Activated gamma-delta T cell treated with anti-CD3 and anti-CD28 coated beads, Interleukin-2, amount 50 U/mL, for 16 hours (primary cell): ENCODE data around the gene TP53TG5.

ENCODE experiments used
- DNase-seq: peaks from one replicate; pipeline ENCODE4 v3.0.0-alpha.2; 2020; ENCODE audit warnings: low read depth

TP53TG5 gene

GRCh38 chr20:45345104-45345936 is 32.8 kb downstream of the TP53TG5 start:
- no peak for DNase-seq

DNA sequence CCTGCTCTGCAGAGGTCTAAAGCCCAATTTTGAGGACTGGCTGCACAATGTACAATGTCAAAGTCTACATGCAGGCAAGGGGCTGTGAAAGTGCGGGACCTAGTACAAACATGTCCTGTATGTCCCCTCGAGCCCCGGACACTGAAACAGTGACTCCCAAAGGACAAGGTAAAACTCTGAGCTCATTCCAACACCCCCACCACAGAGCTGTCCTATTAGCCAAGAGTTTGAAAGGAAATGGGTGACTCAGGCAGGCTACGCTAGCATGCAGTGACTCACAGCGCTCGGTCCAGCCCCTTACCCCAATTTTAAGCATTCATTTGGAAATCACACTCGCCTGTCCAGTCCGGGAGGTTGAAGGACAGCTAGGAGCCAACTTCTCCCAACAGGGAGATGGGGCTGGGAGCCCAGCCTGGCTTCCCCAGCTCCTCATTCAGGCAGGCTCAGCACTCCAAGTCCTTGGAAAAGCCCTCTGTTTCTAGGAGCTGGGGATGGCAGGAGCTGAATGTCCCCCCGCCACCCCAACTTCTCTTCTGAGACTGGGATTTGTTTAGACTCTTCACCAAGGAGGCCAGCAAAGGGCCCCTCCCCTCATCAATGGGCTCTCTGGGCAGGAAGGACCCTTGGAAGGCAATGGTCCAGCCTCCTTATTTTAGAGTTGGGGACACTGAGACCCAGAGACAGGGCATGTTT is 33.8 kb downstream of the TP53TG5 start:
- DNase-seq: no peak

DNA sequence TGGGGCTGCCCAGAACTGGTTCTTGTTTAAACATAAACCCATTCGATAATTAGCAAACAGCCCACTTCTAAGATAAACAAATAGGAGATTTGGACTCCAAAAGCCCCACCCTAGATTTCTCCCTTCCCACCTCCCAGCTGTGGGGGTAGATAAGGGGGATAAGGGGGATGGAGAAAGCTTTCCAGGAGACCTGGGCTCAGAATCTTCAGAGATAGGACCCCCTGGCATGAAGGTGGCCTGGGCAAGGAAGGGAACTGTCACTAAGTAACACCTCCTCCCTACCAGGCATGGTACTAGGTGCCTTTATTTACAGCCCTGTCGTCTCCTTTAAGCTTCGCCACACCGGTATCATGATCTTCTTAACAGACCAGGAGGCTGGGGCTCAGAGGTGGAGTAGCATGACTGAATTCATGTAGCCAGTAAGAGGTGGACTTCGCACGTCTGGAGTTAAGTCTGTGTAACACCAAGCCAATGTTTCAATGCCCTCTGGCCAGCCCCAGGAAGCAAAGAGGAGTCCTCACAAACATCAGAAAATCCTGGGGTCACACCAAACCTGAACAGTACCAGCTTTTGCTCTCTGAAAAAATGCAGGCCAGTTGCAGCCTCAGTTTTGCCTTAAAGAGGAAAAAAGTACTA is 34.5 kb downstream of the TP53TG5 start:
- no peak for DNase-seq

GRCh38 chr20:45342855-45343531 is 35.1 kb downstream of the TP53TG5 start:
- DNase-seq: no peak

- no peak for DNase-seq
Observed at GRCh38 chr20:45341939-45342854, 35.9 kb downstream of the TP53TG5 start.

DNA sequence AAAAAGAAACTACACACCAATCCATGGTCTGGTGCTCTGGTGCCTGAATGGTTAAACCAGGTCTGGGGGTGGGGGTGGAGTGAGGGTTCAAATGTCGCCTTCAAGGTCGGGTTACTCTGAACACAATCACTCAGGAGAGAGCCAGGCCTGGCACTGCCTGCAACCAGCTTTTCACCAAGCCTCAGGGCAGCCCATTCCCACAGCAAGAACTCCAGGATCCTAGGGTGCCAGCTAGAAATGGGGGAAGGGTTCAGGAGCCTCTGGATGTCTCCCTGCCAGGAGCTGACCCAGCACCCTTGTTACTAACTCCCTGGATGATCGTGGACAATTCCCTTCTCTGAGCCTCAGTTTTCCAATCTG is 36.6 kb downstream of the TP53TG5 start:
- no peak for DNase-seq

DNA sequence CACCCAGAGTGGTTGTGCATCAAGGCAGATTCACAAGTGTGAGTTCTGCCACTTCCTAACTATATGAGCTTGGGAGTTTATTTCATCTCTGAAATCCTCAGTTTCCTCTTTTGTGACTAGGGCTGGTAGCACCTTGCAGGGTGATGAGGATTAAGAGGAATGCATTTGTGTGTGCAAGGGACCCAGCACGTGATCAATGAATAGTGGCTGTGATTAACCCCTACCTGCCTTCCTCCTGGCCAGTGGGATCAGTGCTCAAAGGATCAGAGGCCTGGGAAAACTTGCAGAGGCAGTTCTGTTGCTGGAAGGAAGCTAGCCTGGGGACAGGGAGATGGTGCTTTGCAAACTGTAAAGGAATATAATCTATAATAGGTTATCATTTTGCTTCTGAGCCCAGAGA is 37.2 kb downstream of the TP53TG5 start:
- DNase-seq: no peak

GRCh38 chr20:45340236-45340847 is 37.8 kb downstream of the TP53TG5 start:
- no peak for DNase-seq

DNA sequence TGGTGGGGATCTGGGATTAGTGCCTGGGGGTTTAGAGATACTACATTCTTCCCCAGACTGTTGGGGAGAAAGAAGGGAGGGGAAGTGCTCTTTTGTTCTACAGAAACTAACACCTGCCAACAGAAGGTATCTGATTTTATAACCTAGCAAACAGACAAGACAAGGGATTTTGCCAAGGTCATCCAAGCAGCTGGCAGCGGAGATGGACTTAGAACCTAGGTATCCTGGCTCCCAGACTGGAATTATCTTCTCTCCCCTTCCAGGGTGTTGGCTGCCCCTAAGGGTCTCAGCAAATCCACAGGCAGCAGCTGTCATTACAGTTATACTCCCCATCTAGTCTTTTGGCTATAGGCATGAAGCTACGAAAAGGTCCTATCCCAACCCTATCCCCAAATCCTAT is 38.3 kb downstream of the TP53TG5 start:
- DNase-seq: no peak

GRCh38 chr20:45339084-45339483 is 39.0 kb downstream of the TP53TG5 start:
- DNase-seq: no peak

DNA sequence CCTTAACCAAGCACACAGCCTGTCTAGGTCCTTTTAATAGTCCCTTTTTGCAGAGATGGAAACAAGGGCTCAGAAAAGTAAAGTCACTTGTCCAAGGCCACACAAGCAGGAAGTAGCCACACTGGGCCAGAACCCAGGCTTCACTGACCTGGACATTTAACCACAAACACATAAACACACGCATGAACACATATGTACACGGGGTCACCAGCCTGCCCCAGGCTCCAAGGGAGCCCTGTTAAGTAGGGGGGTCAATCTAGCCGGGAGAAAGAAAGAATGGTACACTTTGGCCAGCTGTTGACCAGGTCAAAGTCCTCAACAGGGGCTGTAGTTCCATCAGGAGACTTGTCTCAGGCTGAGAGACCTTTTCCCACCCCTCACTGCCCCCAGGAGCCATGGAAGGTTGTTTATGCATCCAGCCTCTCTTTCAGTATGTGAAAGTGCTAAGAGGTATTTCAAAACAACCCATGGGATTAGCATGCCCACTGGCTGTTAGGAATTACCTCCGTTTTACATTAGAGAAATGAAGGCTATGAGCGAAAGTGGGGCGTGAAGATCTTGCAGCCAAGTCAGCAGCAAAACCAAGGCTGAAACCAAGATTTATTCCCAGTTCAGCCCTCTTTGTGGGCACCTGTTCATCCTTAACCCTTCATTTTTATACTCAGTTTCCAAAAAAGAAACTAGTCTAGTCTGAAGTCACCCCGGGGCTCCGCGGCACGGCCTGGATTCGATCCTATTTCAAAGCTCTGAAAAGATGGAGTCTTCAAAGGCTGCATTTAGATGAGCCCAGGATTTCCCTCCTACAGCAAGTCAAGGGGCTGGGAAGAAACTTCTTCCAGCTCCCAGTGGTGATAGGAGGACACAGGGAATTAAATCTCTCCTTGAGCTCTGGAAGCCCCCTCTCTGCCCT is 39.7 kb downstream of the TP53TG5 start:
- no peak for DNase-seq

- no peak for DNase-seq
Observed at GRCh38 chr20:45337367-45338120, 40.6 kb downstream of the TP53TG5 start.

GRCh38 chr20:45336530-45337366 is 41.4 kb downstream of the TP53TG5 start:
- no peak for DNase-seq

DNA sequence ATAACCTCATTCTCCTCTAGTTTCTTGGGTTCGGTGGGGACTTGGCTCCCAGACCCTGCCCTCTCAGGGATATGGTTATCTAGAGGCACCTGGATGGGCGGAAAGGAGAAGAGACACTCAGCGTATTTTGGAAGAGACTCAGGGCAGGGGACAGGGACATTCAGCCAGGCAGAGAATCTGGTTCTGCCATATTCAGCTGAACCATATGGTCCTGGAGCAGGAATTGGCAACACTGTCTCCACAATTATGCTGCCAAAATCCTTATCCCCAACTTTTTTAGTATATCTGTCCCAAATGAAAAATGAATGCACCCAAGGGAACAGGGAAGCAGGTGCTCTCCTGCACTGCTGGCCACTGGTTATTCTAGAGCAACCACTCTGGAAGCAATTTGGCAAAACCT is 47.6 kb downstream of the TP53TG5 start:
- no peak for DNase-seq

- no peak for DNase-seq
Observed at GRCh38 chr20:45329497-45330319, 48.4 kb downstream of the TP53TG5 start.

- DNase-seq: no peak
Observed at GRCh38 chr20:45328451-45328850, 49.7 kb downstream of the TP53TG5 start.

DNA sequence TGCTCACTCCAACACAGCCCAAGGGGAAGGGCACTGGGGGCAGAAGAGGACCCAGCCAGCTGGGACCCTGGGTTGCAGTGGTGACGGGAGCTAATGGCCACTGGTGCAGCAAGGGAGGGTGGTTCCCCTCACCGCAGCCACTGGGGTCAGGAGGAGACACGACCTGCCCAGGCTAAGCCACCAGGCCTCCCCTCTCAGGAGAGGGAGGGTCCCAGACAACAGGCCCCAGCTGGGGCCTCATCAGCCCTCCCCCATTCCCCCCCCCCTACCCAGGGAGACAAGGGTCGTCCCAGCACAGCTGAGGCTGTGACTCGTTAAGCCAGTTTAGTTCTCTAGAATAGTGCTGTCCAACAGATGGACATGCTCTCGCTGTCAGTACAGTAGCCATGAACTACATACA is 52.8 kb downstream of the TP53TG5 start:
- no peak for DNase-seq
